WTC11 (cell line): ENCODE data around the gene INSYN1. TPM values are rescaled to one million over a fixed set of nuclear protein-coding genes. Genes with fewer than 3 reads are reported as not detected.

Experiments used
- ATAC-seq: fragments of 200-7000 bp; cut with Tn5 transposase; 2 replicates; pipeline ENCODE4 v1.10.0; 2021; ENCODE audit warnings: mild to moderate bottlenecking, moderate library complexity
- CTCF ChIA-PET: fragments of 300-600 bp; sonication (Branson Sonifier 250); formaldehyde crosslinking; loops from one replicate; lab custom pipeline; 2021; ENCODE audit warnings: antibody characterized with exemption; lab: Charles Lee
- POLR2A ChIA-PET: fragments of 350-600 bp; sonication (Branson Sonifier 250); formaldehyde crosslinking; loops from one replicate; lab custom pipeline; 2021; ENCODE audit warnings: antibody characterized with exemption; lab: Charles Lee
- DNase-seq: peaks from one replicate; pipeline ENCODE4 v3.0.0; 2021; ENCODE audit warnings: low spot score
- H3K27ac Mint-ChIP-seq: 2 replicates; pipeline ENCODE4 v1.8.0; 2021; ENCODE audit warnings: mixed read lengths
- H3K27me3 Mint-ChIP-seq: 2 replicates; pipeline ENCODE4 v1.8.0; 2021; ENCODE audit warnings: low read depth, mild to moderate bottlenecking, moderate library complexity, mixed read lengths
- H3K36me3 Mint-ChIP-seq: 2 replicates; pipeline ENCODE4 v1.8.0; 2021; ENCODE audit warnings: mixed read lengths
- H3K4me1 Mint-ChIP-seq: 2 replicates; pipeline ENCODE4 v1.8.0; 2022; ENCODE audit warnings: mixed read lengths
- H3K4me3 Mint-ChIP-seq: 2 replicates; pipeline ENCODE4 v1.8.0; 2021; ENCODE audit warnings: mild to moderate bottlenecking, moderate library complexity, mixed read lengths
- H3K9me3 Mint-ChIP-seq: 2 replicates; pipeline ENCODE4 v1.8.0; 2021; ENCODE audit warnings: mixed read lengths
- CREB1 ChIP-seq: sonication (generic); formaldehyde crosslinking; IDR thresholded peaks from 2 replicates; pipeline ENCODE4 v1.8.0; 2023; ENCODE audit warnings: mild to moderate bottlenecking, missing genetic modification reagents
- EMX1 ChIP-seq: fragments of 250-450 bp; sonication (Bioruptor Pico); IDR thresholded peaks from 2 replicates; pipeline ENCODE4 v1.8.0; 2021; ENCODE audit warnings: mild to moderate bottlenecking
- ESRRA ChIP-seq: sonication (generic); formaldehyde crosslinking; IDR thresholded peaks from 2 replicates; pipeline ENCODE4 v1.8.1; 2022; ENCODE audit warnings: mild to moderate bottlenecking, missing genetic modification reagents, borderline replicate concordance
- ETV6 ChIP-seq: sonication (generic); formaldehyde crosslinking; IDR thresholded peaks from 2 replicates; pipeline ENCODE4 v1.8.1; 2022; ENCODE audit warnings: mild to moderate bottlenecking, missing genetic modification reagents
- FOXJ3 ChIP-seq: sonication (generic); formaldehyde crosslinking; IDR thresholded peaks from 2 replicates; pipeline ENCODE4 v1.9.0; 2021; ENCODE audit warnings: missing genetic modification reagents, mild to moderate bottlenecking, borderline replicate concordance
- GABPB1 ChIP-seq: sonication (generic); formaldehyde crosslinking; IDR thresholded peaks from 2 replicates; pipeline ENCODE4 v1.8.1; 2023; ENCODE audit warnings: mild to moderate bottlenecking, missing genetic modification reagents
- GTF2I ChIP-seq: fragments of 250-450 bp; sonication (Bioruptor Pico); conservative IDR thresholded peaks from 2 replicates; pipeline ENCODE4 v1.4.0; 2021; ENCODE audit warnings: mild to moderate bottlenecking
- HMGA2 ChIP-seq: fragments of 250-450 bp; sonication (Bioruptor Pico); IDR thresholded peaks from 2 replicates; pipeline ENCODE4 v1.4.0; 2021; ENCODE audit warnings: mild to moderate bottlenecking, moderate library complexity
- JUN ChIP-seq: sonication (generic); formaldehyde crosslinking; IDR thresholded peaks from 2 replicates; pipeline ENCODE4 v1.8.0; 2023; ENCODE audit warnings: mild to moderate bottlenecking, missing genetic modification reagents
- KAT7 ChIP-seq: sonication (generic); formaldehyde crosslinking; IDR thresholded peaks from 2 replicates; pipeline ENCODE4 v1.8.1; 2023; ENCODE audit warnings: missing genetic modification reagents, mild to moderate bottlenecking, borderline replicate concordance
- NFE2L1 ChIP-seq: sonication (generic); formaldehyde crosslinking; IDR thresholded peaks from 2 replicates; pipeline ENCODE4 v1.8.1; 2023; ENCODE audit warnings: missing genetic modification reagents
- SOX15 ChIP-seq: fragments of 250-450 bp; sonication (Bioruptor Pico); IDR thresholded peaks from 2 replicates; pipeline ENCODE4 v1.9.0; 2021; ENCODE audit warnings: mild to moderate bottlenecking
- ZNF138 ChIP-seq: sonication (generic); formaldehyde crosslinking; conservative IDR thresholded peaks from 2 replicates; pipeline ENCODE4 v1.8.1; 2022; ENCODE audit warnings: mild to moderate bottlenecking, moderate library complexity, missing genetic modification reagents
- ZNF232 ChIP-seq: sonication (generic); formaldehyde crosslinking; IDR thresholded peaks from 2 replicates; pipeline ENCODE4 v1.8.0; 2022; ENCODE audit warnings: mild to moderate bottlenecking, missing genetic modification reagents
- ZNF396 ChIP-seq: fragments of 250-450 bp; sonication (Bioruptor Pico); IDR thresholded peaks from 2 replicates; pipeline ENCODE4 v1.8.0; 2021; ENCODE audit warnings: mild to moderate bottlenecking, moderate library complexity, borderline replicate concordance
- total RNA-seq: library from RNA; stranded (reverse); gene quantifications from 3 replicates; pipeline ENCODE4 v1.2.3, GENCODE V29; 2021
- TF ChIP-seq, protein P1 (sequence below): sonication (generic); formaldehyde crosslinking; IDR thresholded peaks from 2 replicates; pipeline ENCODE4 v1.8.0; 2022; ENCODE audit warnings: mild to moderate bottlenecking, missing genetic modification reagents
- TF ChIP-seq, protein P2 (sequence below): fragments of 250-450 bp; sonication (Bioruptor Pico); IDR thresholded peaks from 2 replicates; pipeline ENCODE4 v1.9.0; 2021; ENCODE audit warnings: mild to moderate bottlenecking, borderline replicate concordance
- TF ChIP-seq, protein P3 (sequence below): sonication (generic); formaldehyde crosslinking; IDR thresholded peaks from 2 replicates; pipeline ENCODE4 v1.8.1; 2022; ENCODE audit warnings: low read depth, mild to moderate bottlenecking, moderate library complexity, missing genetic modification reagents, borderline replicate concordance
- TF ChIP-seq, protein P4 (sequence below): sonication (generic); formaldehyde crosslinking; IDR thresholded peaks from 2 replicates; pipeline ENCODE4 v1.8.1; 2022; ENCODE audit warnings: missing genetic modification reagents, borderline replicate concordance
- TF ChIP-seq, protein P5 (sequence below): fragments of 250-450 bp; sonication (Bioruptor Pico); IDR thresholded peaks from 2 replicates; pipeline ENCODE4 v2.1.2; 2022; ENCODE audit warnings: mild to moderate bottlenecking, moderate library complexity
- TF ChIP-seq, protein P6 (sequence below): sonication (generic); formaldehyde crosslinking; IDR thresholded peaks from 2 replicates; pipeline ENCODE4 v1.8.0; 2022; ENCODE audit warnings: mild to moderate bottlenecking, missing genetic modification reagents
- TF ChIP-seq, protein P7 (sequence below): sonication (generic); formaldehyde crosslinking; IDR thresholded peaks from 2 replicates; pipeline ENCODE4 v1.8.1; 2023; ENCODE audit warnings: mild to moderate bottlenecking, missing genetic modification reagents, moderate library complexity
- TF ChIP-seq, protein P8 (sequence below): fragments of 250-450 bp; sonication (Bioruptor Pico); IDR thresholded peaks from 2 replicates; pipeline ENCODE4 v1.9.0; 2021; ENCODE audit warnings: mild to moderate bottlenecking

The INSYN1 gene
- total RNA-seq, 1 experiment from 2014 or later: 11.9 TPM

DNA sequence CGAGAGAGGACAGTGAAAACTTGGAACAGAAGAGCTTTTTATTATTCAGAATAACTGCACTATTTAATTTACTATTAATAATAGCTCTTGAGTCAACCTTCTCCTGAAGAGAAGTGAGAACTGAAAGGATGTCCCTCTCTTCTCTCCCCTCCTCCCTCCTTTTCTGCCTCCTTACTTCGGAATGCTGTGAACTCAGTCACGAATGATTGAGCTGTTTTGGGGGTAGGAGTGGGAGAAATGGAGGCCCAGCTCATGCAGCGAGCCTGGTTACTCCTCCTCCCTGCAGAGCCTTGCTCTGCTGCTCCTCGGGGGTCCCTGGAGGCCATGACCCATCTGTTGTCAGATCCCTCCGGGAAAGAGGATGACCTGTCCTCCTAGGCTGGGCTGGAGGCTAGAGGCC lies 20.3 kb upstream of the INSYN1 start:
- Mint-ChIP-seq H3K36me3 (no peaks in the 10 kb centered on the region), H3K4me1 (peaks cover 14% of the 10 kb centered on the region), H3K27me3 (no peaks in the 10 kb centered on the region)
- POLR2A ChIA-PET: no interaction called here
- TF ChIP-seq, protein P1, sequence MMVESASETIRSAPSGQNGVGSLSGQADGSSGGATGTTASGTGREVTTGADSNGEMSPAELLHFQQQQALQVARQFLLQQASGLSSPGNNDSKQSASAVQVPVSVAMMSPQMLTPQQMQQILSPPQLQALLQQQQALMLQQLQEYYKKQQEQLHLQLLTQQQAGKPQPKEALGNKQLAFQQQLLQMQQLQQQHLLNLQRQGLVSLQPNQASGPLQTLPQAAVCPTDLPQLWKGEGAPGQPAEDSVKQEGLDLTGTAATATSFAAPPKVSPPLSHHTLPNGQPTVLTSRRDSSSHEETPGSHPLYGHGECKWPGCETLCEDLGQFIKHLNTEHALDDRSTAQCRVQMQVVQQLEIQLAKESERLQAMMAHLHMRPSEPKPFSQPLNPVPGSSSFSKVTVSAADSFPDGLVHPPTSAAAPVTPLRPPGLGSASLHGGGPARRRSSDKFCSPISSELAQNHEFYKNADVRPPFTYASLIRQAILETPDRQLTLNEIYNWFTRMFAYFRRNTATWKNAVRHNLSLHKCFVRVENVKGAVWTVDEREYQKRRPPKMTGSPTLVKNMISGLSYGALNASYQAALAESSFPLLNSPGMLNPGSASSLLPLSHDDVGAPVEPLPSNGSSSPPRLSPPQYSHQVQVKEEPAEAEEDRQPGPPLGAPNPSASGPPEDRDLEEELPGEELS: no peak
- TF ChIP-seq, protein P2, sequence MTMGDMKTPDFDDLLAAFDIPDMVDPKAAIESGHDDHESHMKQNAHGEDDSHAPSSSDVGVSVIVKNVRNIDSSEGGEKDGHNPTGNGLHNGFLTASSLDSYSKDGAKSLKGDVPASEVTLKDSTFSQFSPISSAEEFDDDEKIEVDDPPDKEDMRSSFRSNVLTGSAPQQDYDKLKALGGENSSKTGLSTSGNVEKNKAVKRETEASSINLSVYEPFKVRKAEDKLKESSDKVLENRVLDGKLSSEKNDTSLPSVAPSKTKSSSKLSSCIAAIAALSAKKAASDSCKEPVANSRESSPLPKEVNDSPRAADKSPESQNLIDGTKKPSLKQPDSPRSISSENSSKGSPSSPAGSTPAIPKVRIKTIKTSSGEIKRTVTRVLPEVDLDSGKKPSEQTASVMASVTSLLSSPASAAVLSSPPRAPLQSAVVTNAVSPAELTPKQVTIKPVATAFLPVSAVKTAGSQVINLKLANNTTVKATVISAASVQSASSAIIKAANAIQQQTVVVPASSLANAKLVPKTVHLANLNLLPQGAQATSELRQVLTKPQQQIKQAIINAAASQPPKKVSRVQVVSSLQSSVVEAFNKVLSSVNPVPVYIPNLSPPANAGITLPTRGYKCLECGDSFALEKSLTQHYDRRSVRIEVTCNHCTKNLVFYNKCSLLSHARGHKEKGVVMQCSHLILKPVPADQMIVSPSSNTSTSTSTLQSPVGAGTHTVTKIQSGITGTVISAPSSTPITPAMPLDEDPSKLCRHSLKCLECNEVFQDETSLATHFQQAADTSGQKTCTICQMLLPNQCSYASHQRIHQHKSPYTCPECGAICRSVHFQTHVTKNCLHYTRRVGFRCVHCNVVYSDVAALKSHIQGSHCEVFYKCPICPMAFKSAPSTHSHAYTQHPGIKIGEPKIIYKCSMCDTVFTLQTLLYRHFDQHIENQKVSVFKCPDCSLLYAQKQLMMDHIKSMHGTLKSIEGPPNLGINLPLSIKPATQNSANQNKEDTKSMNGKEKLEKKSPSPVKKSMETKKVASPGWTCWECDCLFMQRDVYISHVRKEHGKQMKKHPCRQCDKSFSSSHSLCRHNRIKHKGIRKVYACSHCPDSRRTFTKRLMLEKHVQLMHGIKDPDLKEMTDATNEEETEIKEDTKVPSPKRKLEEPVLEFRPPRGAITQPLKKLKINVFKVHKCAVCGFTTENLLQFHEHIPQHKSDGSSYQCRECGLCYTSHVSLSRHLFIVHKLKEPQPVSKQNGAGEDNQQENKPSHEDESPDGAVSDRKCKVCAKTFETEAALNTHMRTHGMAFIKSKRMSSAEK (CRISPR knock-in tag): no peak
- TF ChIP-seq EMX1 (CRISPR knock-in tag): no peak
- TF ChIP-seq FOXJ3: no peak
- TF ChIP-seq JUN: no peak
- TF ChIP-seq ZNF232 (CRISPR knock-in tag): no peak
- no peak for TF ChIP-seq ETV6
- no peak for TF ChIP-seq GABPB1 (CRISPR knock-in tag)
- no peak for TF ChIP-seq NFE2L1 (CRISPR knock-in tag)
- no peak for TF ChIP-seq ZNF396
- TF ChIP-seq, protein P3, sequence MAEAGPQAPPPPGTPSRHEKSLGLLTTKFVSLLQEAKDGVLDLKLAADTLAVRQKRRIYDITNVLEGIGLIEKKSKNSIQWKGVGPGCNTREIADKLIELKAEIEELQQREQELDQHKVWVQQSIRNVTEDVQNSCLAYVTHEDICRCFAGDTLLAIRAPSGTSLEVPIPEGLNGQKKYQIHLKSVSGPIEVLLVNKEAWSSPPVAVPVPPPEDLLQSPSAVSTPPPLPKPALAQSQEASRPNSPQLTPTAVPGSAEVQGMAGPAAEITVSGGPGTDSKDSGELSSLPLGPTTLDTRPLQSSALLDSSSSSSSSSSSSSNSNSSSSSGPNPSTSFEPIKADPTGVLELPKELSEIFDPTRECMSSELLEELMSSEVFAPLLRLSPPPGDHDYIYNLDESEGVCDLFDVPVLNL: no peak
- TF ChIP-seq, protein P4, sequence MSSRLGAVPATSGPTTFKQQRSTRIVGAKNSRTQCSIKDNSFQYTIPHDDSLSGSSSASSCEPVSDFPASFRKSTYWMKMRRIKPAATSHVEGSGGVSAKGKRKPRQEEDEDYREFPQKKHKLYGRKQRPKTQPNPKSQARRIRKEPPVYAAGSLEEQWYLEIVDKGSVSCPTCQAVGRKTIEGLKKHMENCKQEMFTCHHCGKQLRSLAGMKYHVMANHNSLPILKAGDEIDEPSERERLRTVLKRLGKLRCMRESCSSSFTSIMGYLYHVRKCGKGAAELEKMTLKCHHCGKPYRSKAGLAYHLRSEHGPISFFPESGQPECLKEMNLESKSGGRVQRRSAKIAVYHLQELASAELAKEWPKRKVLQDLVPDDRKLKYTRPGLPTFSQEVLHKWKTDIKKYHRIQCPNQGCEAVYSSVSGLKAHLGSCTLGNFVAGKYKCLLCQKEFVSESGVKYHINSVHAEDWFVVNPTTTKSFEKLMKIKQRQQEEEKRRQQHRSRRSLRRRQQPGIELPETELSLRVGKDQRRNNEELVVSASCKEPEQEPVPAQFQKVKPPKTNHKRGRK: no peak
- TF ChIP-seq, protein P5, sequence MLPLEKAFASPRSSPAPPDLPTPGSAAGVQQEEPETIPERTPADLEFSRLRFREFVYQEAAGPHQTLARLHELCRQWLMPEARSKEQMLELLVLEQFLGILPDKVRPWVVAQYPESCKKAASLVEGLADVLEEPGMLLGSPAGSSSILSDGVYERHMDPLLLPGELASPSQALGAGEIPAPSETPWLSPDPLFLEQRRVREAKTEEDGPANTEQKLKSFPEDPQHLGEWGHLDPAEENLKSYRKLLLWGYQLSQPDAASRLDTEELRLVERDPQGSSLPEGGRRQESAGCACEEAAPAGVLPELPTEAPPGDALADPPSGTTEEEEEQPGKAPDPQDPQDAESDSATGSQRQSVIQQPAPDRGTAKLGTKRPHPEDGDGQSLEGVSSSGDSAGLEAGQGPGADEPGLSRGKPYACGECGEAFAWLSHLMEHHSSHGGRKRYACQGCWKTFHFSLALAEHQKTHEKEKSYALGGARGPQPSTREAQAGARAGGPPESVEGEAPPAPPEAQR: no peak
- TF ChIP-seq, all 79 proteins: peak for 0
- Mint-ChIP-seq H3K27ac (no peak overlapping the region), H3K9me3 (no peaks in the 10 kb centered on the region), H3K4me3 (no peak overlapping the region)
- DNase-seq (no peak), ATAC-seq (no peak)
- CTCF ChIA-PET: interaction anchor here (1.1 to 1.2 kb wide), 3 partner anchors 8 to 94 kb away, joined by 3 to 4 read pairs (median 4); no protein-coding TSS in a partner anchor

DNA sequence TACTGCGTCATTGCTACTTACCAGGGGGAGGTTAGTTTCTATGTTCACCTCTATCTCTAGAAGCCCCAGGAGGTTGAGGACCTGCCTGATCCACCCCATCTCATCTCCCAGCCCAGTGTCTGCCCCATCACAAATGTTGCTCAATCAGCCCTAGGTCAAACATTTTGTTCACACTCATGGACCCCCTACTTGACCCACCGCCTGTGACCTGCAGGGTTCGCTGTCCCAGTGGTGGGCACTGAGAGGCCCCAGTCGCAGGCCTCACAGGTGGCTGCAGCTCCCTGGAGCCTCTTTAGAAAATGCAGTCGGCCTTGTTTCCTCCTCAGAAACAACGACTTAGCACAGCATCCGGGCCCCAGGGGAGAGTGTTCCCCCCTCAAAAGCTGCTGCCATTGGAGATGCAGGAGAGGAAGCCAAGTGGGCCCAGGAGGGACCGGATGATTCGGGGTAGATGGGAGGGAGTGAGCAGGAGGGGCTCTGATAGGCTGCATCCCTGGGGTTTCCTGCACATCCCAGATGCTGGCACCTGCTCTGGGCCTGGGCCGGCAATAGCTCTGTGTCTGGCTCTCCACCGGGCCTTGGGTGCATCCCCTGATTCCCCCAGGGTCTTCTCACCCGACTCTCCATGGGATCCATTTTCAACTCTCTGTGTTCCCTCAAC lies 18.4 kb upstream of the INSYN1 start:
- no peaks in the 10 kb centered on the region for H3K27me3 Mint-ChIP-seq
- DNase-seq (peak; percentile 47), ATAC-seq (peak; percentile 68)
- CTCF ChIA-PET: interaction anchor here (0.7 to 2.9 kb wide), 14 partner anchors 9 to 154 kb away, joined by 3 to 25 read pairs (median 4); partner anchors contain the start of gene INSYN1
- H3K4me3 Mint-ChIP-seq: no peak overlapping the region
- H3K4me1 Mint-ChIP-seq: peaks cover 28% of the 10 kb centered on the region
- peaks cover 3% of the 10 kb centered on the region for H3K9me3 Mint-ChIP-seq
- no peak overlapping the region for H3K27ac Mint-ChIP-seq
- no peaks in the 10 kb centered on the region for H3K36me3 Mint-ChIP-seq
- POLR2A ChIA-PET: interaction anchor here (0.8 to 0.9 kb wide), 2 partner anchors 15 to 18 kb away, joined by 4 to 5 read pairs; no protein-coding TSS in a partner anchor
- TF ChIP-seq, protein P6, sequence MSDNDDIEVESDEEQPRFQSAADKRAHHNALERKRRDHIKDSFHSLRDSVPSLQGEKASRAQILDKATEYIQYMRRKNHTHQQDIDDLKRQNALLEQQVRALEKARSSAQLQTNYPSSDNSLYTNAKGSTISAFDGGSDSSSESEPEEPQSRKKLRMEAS (CRISPR knock-in tag): no peak
- no peak for TF ChIP-seq KAT7
- no peak for TF ChIP-seq CREB1 (CRISPR knock-in tag)
- no peak for TF ChIP-seq ZNF138 (CRISPR knock-in tag)
- TF ChIP-seq HMGA2: no peak
- TF ChIP-seq, protein P7, sequence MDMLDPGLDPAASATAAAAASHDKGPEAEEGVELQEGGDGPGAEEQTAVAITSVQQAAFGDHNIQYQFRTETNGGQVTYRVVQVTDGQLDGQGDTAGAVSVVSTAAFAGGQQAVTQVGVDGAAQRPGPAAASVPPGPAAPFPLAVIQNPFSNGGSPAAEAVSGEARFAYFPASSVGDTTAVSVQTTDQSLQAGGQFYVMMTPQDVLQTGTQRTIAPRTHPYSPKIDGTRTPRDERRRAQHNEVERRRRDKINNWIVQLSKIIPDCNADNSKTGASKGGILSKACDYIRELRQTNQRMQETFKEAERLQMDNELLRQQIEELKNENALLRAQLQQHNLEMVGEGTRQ (CRISPR knock-in tag): no peak
- no peak for TF ChIP-seq ESRRA (CRISPR knock-in tag)
- TF ChIP-seq, protein P8, sequence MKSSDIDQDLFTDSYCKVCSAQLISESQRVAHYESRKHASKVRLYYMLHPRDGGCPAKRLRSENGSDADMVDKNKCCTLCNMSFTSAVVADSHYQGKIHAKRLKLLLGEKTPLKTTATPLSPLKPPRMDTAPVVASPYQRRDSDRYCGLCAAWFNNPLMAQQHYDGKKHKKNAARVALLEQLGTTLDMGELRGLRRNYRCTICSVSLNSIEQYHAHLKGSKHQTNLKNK (CRISPR knock-in tag): no peak
- no peak for TF ChIP-seq SOX15 (CRISPR knock-in tag)
- TF ChIP-seq GTF2I (CRISPR knock-in tag): no peak
